ENCODE measurements around the gene C10orf90.

C10orf90 gene

GRCh38 chr10:126501828-126502227 lies 168.7 kb downstream of the C10orf90 start:
- Histone ChIP-seq H3K27me3 (ENCODE audit: insufficient read depth, poor library complexity, severe bottlenecking) (no peaks in the 10 kb centered on the region), H3K4me1 (ENCODE audit: insufficient read depth, poor library complexity, severe bottlenecking) (no peaks in the 10 kb centered on the region), H3K4me3 (ENCODE audit: severe bottlenecking) (no peak overlapping the region), H3K27ac (ENCODE audit: poor library complexity, severe bottlenecking) (no peak overlapping the region), H3K36me3 (ENCODE audit: low read depth) (no peaks in the 10 kb centered on the region), H3K9me3 (ENCODE audit: severe bottlenecking) (no peaks in the 10 kb centered on the region)
- DNase-seq (ENCODE audit: low spot score): no peak
- no peak for ATAC-seq (ENCODE audit: low read depth)
- TF ChIP-seq CTCF (IDR thresholded peaks at IDR 0.05; ENCODE audit: poor library complexity, severe bottlenecking): no peak

GRCh38 chr10:126500866-126501265 lies 169.6 kb downstream of the C10orf90 start:
- Histone ChIP-seq H3K27me3 (ENCODE audit: insufficient read depth, poor library complexity, severe bottlenecking) (no peaks in the 10 kb centered on the region), H3K27ac (ENCODE audit: poor library complexity, severe bottlenecking) (no peak overlapping the region), H3K36me3 (ENCODE audit: low read depth) (no peaks in the 10 kb centered on the region), H3K9me3 (ENCODE audit: severe bottlenecking) (no peaks in the 10 kb centered on the region), H3K4me3 (ENCODE audit: severe bottlenecking) (no peak overlapping the region), H3K4me1 (ENCODE audit: insufficient read depth, poor library complexity, severe bottlenecking) (no peaks in the 10 kb centered on the region)
- DNase-seq (ENCODE audit: low spot score) (no peak), ATAC-seq (ENCODE audit: low read depth) (no peak)
- no peak for TF ChIP-seq CTCF (IDR thresholded peaks at IDR 0.05; ENCODE audit: poor library complexity, severe bottlenecking)

- Histone ChIP-seq H3K36me3 (ENCODE audit: low read depth) (no peaks in the 10 kb centered on the region), H3K4me1 (ENCODE audit: insufficient read depth, poor library complexity, severe bottlenecking) (no peaks in the 10 kb centered on the region), H3K27me3 (ENCODE audit: insufficient read depth, poor library complexity, severe bottlenecking) (no peaks in the 10 kb centered on the region), H3K27ac (ENCODE audit: poor library complexity, severe bottlenecking) (no peak overlapping the region), H3K4me3 (ENCODE audit: severe bottlenecking) (no peak overlapping the region), H3K9me3 (ENCODE audit: severe bottlenecking) (no peaks in the 10 kb centered on the region)
- DNase-seq (ENCODE audit: low spot score): no peak
- no peak for TF ChIP-seq CTCF (IDR thresholded peaks at IDR 0.05; ENCODE audit: poor library complexity, severe bottlenecking)
- ATAC-seq (ENCODE audit: low read depth): no peak
Measured at GRCh38 chr10:126500185-126500584, 170.3 kb downstream of the C10orf90 start.

GRCh38 chr10:126499744-126500143 lies 170.7 kb downstream of the C10orf90 start:
- DNase-seq (ENCODE audit: low spot score): no peak
- H3K36me3 ChIP-seq (ENCODE audit: low read depth): no peaks in the 10 kb centered on the region
- no peak overlapping the region for H3K4me3 ChIP-seq (ENCODE audit: severe bottlenecking)
- no peak for TF ChIP-seq CTCF (IDR thresholded peaks at IDR 0.05; ENCODE audit: poor library complexity, severe bottlenecking)
- H3K9me3 ChIP-seq (ENCODE audit: severe bottlenecking): no peaks in the 10 kb centered on the region
- ATAC-seq (ENCODE audit: low read depth): no peak
- H3K27ac ChIP-seq (ENCODE audit: poor library complexity, severe bottlenecking): no peak overlapping the region
- no peaks in the 10 kb centered on the region for H3K27me3 ChIP-seq (ENCODE audit: insufficient read depth, poor library complexity, severe bottlenecking)
- H3K4me1 ChIP-seq (ENCODE audit: insufficient read depth, poor library complexity, severe bottlenecking): no peaks in the 10 kb centered on the region

GRCh38 chr10:126497672-126498071 lies 172.8 kb downstream of the C10orf90 start:
- ATAC-seq (ENCODE audit: low read depth) (no peak), DNase-seq (ENCODE audit: low spot score) (no peak)
- H3K4me1 ChIP-seq (ENCODE audit: insufficient read depth, poor library complexity, severe bottlenecking): no peaks in the 10 kb centered on the region
- no peaks in the 10 kb centered on the region for H3K27me3 ChIP-seq (ENCODE audit: insufficient read depth, poor library complexity, severe bottlenecking)
- H3K4me3 ChIP-seq (ENCODE audit: severe bottlenecking): no peak overlapping the region
- no peaks in the 10 kb centered on the region for H3K36me3 ChIP-seq (ENCODE audit: low read depth)
- no peaks in the 10 kb centered on the region for H3K9me3 ChIP-seq (ENCODE audit: severe bottlenecking)
- no peak overlapping the region for H3K27ac ChIP-seq (ENCODE audit: poor library complexity, severe bottlenecking)
- TF ChIP-seq CTCF (IDR thresholded peaks at IDR 0.05; ENCODE audit: poor library complexity, severe bottlenecking): no peak

Data from RWPE2 (cell line).